MCF 10A (cell line): ENCODE results near the gene CHST9. TPM values are rescaled to one million over a fixed set of nuclear protein-coding genes. Genes with fewer than 3 reads are reported as not detected.

Experiments used
- BruUV-seq: library from RNA; stranded (reverse); fragments of 400-500 nt; replicated peaks from 2 replicates; lab custom pipeline; 2021; lab: Mats Ljungman, UMichigan
- CTCF ChIA-PET: fragments of 300-600 bp; sonication (Branson Sonifier 250); formaldehyde crosslinking; extraction: SDS; loops from one replicate; lab custom pipeline; 2021; ENCODE audit warnings: antibody characterized with exemption, inconsistent platforms; lab: Yijun Ruan, JAX
- POLR2A ChIA-PET: fragments of 300-600, 350-650 bp; sonication (Branson Sonifier 250); formaldehyde crosslinking; extraction: SDS; loops from one replicate; lab custom pipeline; 2020; ENCODE audit warnings: antibody characterized with exemption, inconsistent platforms; lab: Yijun Ruan, JAX
- DNase-seq: peaks from one replicate; pipeline ENCODE4 v3.0.0-alpha.2; 2018; ENCODE audit not compliant: unreplicated experiment
- H3K27ac Mint-ChIP-seq: one replicate; pipeline ENCODE4 v1.8.0; 2022; ENCODE audit warnings: mild to moderate bottlenecking, low read depth, mixed read lengths; ENCODE audit not compliant: unreplicated experiment
- H3K27me3 Mint-ChIP-seq: one replicate; pipeline ENCODE4 v1.8.0; 2022; ENCODE audit warnings: mixed read lengths; ENCODE audit not compliant: insufficient read depth, unreplicated experiment
- H3K36me3 Mint-ChIP-seq: one replicate; pipeline ENCODE4 v1.8.0; 2022; ENCODE audit warnings: mild to moderate bottlenecking, moderate library complexity, mixed read lengths; ENCODE audit not compliant: insufficient read depth, unreplicated experiment
- H3K4me1 Mint-ChIP-seq: one replicate; pipeline ENCODE4 v1.8.0; 2022; ENCODE audit warnings: mixed read lengths; ENCODE audit not compliant: insufficient read depth, unreplicated experiment
- H3K4me3 Mint-ChIP-seq: one replicate; pipeline ENCODE4 v1.8.0; 2022; ENCODE audit warnings: mild to moderate bottlenecking, moderate library complexity, mixed read lengths; ENCODE audit not compliant: unreplicated experiment
- H3K9me3 Mint-ChIP-seq: one replicate; pipeline ENCODE4 v1.8.0; 2022; ENCODE audit warnings: mixed read lengths; ENCODE audit not compliant: unreplicated experiment
- CTCF ChIP-seq: fragments of 200-600 bp; IDR thresholded peaks from one replicate; pipeline ENCODE4 v1.8.0; 2022; ENCODE audit warnings: antibody characterized with exemption, mild to moderate bottlenecking; ENCODE audit not compliant: unreplicated experiment
- intact Hi-C: fragments of 100-400 bp; cut with micrococcal nuclease; formaldehyde crosslinking; loops from 2 replicates; pipeline ENCODE4 v1.14.1; 2022
- total RNA-seq: library from RNA; stranded (reverse); gene quantifications from 2 replicates; pipeline ENCODE4 v1.2.3, GENCODE V29; 2022

Gene CHST9
- total RNA-seq, 1 experiment from 2014 or later = not detected

DNA sequence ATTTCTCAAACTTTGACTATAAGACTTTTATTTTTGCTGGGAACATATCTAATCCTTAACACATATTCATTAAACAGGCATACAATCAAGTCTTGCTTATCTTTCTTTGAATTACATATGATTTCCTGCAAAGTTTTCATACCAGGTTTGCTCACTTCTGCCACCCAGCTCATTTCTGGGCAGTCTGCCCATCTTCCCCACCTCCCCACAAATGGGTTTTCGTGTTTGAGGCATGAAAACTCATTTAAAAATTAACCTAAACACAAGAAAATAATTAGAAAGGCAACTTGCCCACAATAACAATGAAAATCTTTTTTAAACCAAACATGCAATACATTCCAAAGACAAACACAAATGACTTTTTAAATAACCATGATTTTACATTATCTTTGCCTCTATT, 3.4 kb downstream of the CHST9 start:
- H3K27ac Mint-ChIP-seq = no peak overlapping the region
- no peak for DNase-seq
- no peaks in the 10 kb centered on the region for H3K9me3 Mint-ChIP-seq
- peaks cover 55% of the 10 kb centered on the region for H3K27me3 Mint-ChIP-seq
- intact Hi-C loops = no loop called here
- no peak for TF ChIP-seq CTCF
- POLR2A ChIA-PET = no interaction called here
- H3K36me3 Mint-ChIP-seq = no peaks in the 10 kb centered on the region
- no peak overlapping the region for H3K4me3 Mint-ChIP-seq
- BruUV-seq = no TSS peak
- peaks cover 5% of the 10 kb centered on the region for H3K4me1 Mint-ChIP-seq
- CTCF ChIA-PET = no interaction called here

- Mint-ChIP-seq H3K36me3 (no peaks in the 10 kb centered on the region), H3K4me3 (no peak overlapping the region), H3K4me1 (no peaks in the 10 kb centered on the region), H3K9me3 (no peaks in the 10 kb centered on the region), H3K27ac (no peak overlapping the region), H3K27me3 (peaks cover 37% of the 10 kb centered on the region)
- ChIA-PET POLR2A (no interaction called here), CTCF (no interaction called here)
- no peak for DNase-seq
- TF ChIP-seq CTCF = no peak
- intact Hi-C loops = no loop called here
- BruUV-seq = no TSS peak
Measured at GRCh38 chr18:27178424-27178823, 6.7 kb downstream of the CHST9 start.

- Mint-ChIP-seq H3K36me3 (no peaks in the 10 kb centered on the region), H3K27ac (no peak overlapping the region), H3K4me1 (no peaks in the 10 kb centered on the region), H3K9me3 (no peaks in the 10 kb centered on the region), H3K4me3 (no peak overlapping the region), H3K27me3 (peaks cover 29% of the 10 kb centered on the region)
- TF ChIP-seq CTCF = no peak
- intact Hi-C loops = no loop called here
- no peak for DNase-seq
- ChIA-PET CTCF (interaction anchor here (0.5 to 0.6 kb wide), 3 partner anchors 14 to 869 kb away, joined by 3 to 4 read pairs (median 3); no protein-coding TSS in a partner anchor), POLR2A (no interaction called here)
- no TSS peak for BruUV-seq
Measured at GRCh38 chr18:27175914-27176313, 9.2 kb downstream of the CHST9 start.

- Mint-ChIP-seq H3K4me3 (no peak overlapping the region), H3K36me3 (no peaks in the 10 kb centered on the region), H3K27me3 (peaks cover 29% of the 10 kb centered on the region), H3K27ac (no peak overlapping the region), H3K4me1 (no peaks in the 10 kb centered on the region), H3K9me3 (no peaks in the 10 kb centered on the region)
- ChIA-PET CTCF (no interaction called here), POLR2A (no interaction called here)
- DNase-seq = no peak
- intact Hi-C loops = no loop called here
- no TSS peak for BruUV-seq
- TF ChIP-seq CTCF = no peak
Measured at GRCh38 chr18:27175245-27175644, 9.9 kb downstream of the CHST9 start.
